MM.1S (cell line): Measurements from ENCODE around the gene FBXW11.

Experiments used
- DNase-seq: peaks from one replicate; pipeline ENCODE4 v3.0.0-alpha.2; 2015
- H2AFZ ChIP-seq: fragments of 300-600 bp; sonication (generic); 2 replicates; pipeline ENCODE4 v1.6.0; 2016; ENCODE audit warnings: antibody characterized with exemption, low read length
- H3F3A ChIP-seq: fragments of 300-600 bp; sonication (generic); 2 replicates; pipeline ENCODE4 v1.6.1; 2016; ENCODE audit warnings: mild to moderate bottlenecking, antibody characterized with exemption, low read length, moderate library complexity, mixed read lengths; ENCODE audit not compliant: insufficient read depth
- H3K27ac ChIP-seq: fragments of 300-600 bp; sonication (generic); 2 replicates; pipeline ENCODE4 v1.5.1; 2016; ENCODE audit warnings: mild to moderate bottlenecking, low read length
- H3K27me3 ChIP-seq: fragments of 300-600 bp; sonication (generic); replicated peaks from 2 replicates; pipeline ENCODE4 v1.6.0; 2016; ENCODE audit warnings: low read length; ENCODE audit not compliant: insufficient read depth
- H3K36me3 ChIP-seq: fragments of 300-600 bp; sonication (generic); replicated peaks from 2 replicates; pipeline ENCODE4 v1.6.1; 2016; ENCODE audit warnings: mild to moderate bottlenecking, low read length, mixed read lengths; ENCODE audit not compliant: insufficient read depth
- H3K4me1 ChIP-seq: fragments of 300-600 bp; sonication (generic); 2 replicates; pipeline ENCODE4 v1.6.1; 2016; ENCODE audit warnings: low read length, mixed read lengths
- H3K4me2 ChIP-seq: fragments of 300-600 bp; sonication (generic); 2 replicates; pipeline ENCODE4 v1.6.0; 2016; ENCODE audit warnings: low read depth, low read length
- H3K4me3 ChIP-seq: fragments of 300-600 bp; sonication (generic); 2 replicates; pipeline ENCODE4 v1.5.1; 2016; ENCODE audit warnings: low read length, mixed read lengths
- H3K79me2 ChIP-seq: fragments of 300-600 bp; sonication (generic); 2 replicates; pipeline ENCODE4 v1.6.1; 2016; ENCODE audit warnings: mixed run types, low read length, mixed read lengths
- H3K9ac ChIP-seq: fragments of 300-600 bp; sonication (generic); 2 replicates; pipeline ENCODE4 v1.6.1; 2016; ENCODE audit warnings: low read length, mixed read lengths
- H3K9me2 ChIP-seq: fragments of 300-600 bp; sonication (generic); replicated peaks from 2 replicates; pipeline ENCODE4 v1.6.1; 2016; ENCODE audit warnings: mild to moderate bottlenecking, low read length, mixed read lengths; ENCODE audit not compliant: insufficient read depth
- H3K9me3 ChIP-seq: fragments of 300-600 bp; sonication (generic); replicated peaks from 2 replicates; pipeline ENCODE4 v1.6.1; 2016; ENCODE audit warnings: mild to moderate bottlenecking, low read length, mixed read lengths; ENCODE audit not compliant: insufficient read depth
- H4K20me1 ChIP-seq: fragments of 300-600 bp; sonication (generic); 2 replicates; pipeline ENCODE4 v1.6.1; 2016; ENCODE audit warnings: mild to moderate bottlenecking, low read length, moderate library complexity, mixed read lengths; ENCODE audit not compliant: insufficient read depth
- EZH2 ChIP-seq: fragments of 300-600 bp; sonication (generic); optimal IDR thresholded peaks from 2 replicates; pipeline ENCODE3; 2017; ENCODE audit warnings: low read depth, mild to moderate bottlenecking, antibody characterized with exemption, low read length, mixed read lengths
- EZH2phosphoT487 ChIP-seq: fragments of 300-600 bp; sonication (generic); IDR thresholded peaks from 2 replicates; pipeline ENCODE4 v1.6.1; 2018; ENCODE audit warnings: antibody characterized with exemption, low read length
- TF ChIP-seq, protein P1 (sequence below): fragments of 300-600 bp; sonication (generic); IDR thresholded peaks from 2 replicates; pipeline ENCODE4 v1.5.1; 2016; ENCODE audit warnings: antibody characterized with exemption, low read length, mixed read lengths

The FBXW11 gene

DNA sequence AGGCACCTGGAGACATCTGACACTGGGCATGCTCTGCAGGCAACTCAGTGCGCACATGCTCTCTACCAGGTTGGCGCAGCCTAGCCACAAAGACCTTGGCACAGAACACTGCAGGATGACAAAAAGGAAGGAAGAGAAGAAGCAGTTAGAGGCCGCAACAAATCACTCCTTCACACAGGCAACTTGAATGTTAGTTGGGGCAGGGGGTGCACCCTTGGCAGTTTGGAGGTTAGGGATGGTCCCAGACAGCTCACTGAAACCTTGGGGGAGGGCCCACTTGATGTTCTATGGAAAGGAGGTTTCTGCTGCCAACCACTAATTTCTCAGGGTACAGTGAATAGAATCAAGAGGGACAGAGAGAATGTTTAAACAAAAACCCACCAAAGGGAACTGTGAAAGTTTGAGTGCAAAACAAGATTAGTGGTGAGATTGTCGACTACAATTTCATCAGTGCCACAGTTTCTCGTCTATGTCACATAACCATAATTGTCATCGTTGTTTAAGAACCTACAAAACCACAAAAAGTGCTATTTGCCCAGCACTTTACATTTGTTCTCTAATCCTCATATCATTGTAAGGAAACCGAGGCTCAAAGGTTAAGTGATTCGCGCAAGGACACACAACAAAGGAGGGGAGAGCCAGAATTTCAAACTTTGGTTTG, 48.7 kb downstream of the FBXW11 start:
- H3K4me3 ChIP-seq, result no peak overlapping the region
- H3K36me3 ChIP-seq, result no peaks in the 10 kb centered on the region
- no peak for DNase-seq
- H3K27me3 ChIP-seq, result no peaks in the 10 kb centered on the region
- H3K4me1 ChIP-seq, result 0 out of 2 replicates have a peak, but pooled peaks cover 3% of the 10 kb centered on the region
- no peak overlapping the region for H2AFZ ChIP-seq
- 0 out of 2 replicates have a peak, but pooled peaks cover 5% of the 10 kb centered on the region for H3F3A ChIP-seq
- H3K9me2 ChIP-seq, result no peaks in the 10 kb centered on the region
- H4K20me1 ChIP-seq, result peaks cover 22% of the 10 kb centered on the region; the same call in 1 of the 2 replicates
- no peaks in the 10 kb centered on the region for H3K9me3 ChIP-seq
- TF ChIP-seq, protein P1, sequence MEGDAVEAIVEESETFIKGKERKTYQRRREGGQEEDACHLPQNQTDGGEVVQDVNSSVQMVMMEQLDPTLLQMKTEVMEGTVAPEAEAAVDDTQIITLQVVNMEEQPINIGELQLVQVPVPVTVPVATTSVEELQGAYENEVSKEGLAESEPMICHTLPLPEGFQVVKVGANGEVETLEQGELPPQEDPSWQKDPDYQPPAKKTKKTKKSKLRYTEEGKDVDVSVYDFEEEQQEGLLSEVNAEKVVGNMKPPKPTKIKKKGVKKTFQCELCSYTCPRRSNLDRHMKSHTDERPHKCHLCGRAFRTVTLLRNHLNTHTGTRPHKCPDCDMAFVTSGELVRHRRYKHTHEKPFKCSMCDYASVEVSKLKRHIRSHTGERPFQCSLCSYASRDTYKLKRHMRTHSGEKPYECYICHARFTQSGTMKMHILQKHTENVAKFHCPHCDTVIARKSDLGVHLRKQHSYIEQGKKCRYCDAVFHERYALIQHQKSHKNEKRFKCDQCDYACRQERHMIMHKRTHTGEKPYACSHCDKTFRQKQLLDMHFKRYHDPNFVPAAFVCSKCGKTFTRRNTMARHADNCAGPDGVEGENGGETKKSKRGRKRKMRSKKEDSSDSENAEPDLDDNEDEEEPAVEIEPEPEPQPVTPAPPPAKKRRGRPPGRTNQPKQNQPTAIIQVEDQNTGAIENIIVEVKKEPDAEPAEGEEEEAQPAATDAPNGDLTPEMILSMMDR, result no peak
- TF ChIP-seq EZH2 (no peak), EZH2phosphoT487 (no peak)
- no peak overlapping the region for H3K27ac ChIP-seq
- H3K4me2 ChIP-seq, result no peak overlapping the region
- no peak overlapping the region for H3K9ac ChIP-seq
- H3K79me2 ChIP-seq, result peaks cover 99% of the 10 kb centered on the region

DNA sequence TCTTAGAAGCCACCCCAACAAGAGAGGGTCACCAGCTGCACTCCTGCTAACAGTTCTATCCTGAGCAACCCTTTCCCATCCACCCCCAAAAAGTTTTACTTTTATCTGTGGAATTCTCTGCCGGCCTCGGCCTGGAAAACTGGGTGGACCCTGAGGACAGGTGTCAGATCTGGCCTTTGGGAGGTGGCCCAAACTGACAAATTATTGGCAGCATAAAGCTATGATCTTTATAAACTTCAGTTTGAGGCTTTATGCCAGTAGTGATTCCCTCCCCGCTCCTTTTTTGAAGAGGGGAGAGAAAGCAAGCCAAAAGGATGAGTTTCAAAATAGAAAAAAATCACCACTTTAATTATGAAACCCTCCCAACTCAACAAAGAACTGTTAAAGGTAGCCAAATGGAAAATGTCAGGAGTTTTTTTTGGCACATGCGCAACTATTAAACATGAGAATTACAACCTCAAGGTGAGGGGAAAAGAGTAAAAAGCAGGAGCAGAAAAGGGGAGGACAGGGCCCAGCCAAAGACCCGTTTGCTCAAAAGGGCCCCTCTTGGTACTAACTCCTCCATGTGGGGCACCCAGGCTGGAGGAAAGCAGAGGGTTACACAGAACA, 49.4 kb downstream of the FBXW11 start:
- Histone ChIP-seq H3K4me1 (0 out of 2 replicates have a peak, but pooled peaks cover 2% of the 10 kb centered on the region), H3K27ac (no peak overlapping the region)

GRCh38 chr5:171956314-171956713, 50.1 kb downstream of the FBXW11 start:
- peaks cover 22% of the 10 kb centered on the region; the same call in 1 of the 2 replicates for H4K20me1 ChIP-seq
- TF ChIP-seq, protein P1, result no peak
- TF ChIP-seq EZH2phosphoT487 (no peak), EZH2 (no peak)
- H3K4me3 ChIP-seq, result no peak overlapping the region

More for the DNA sequence above, 49.4 kb downstream of the FBXW11 start:
- peaks cover 93% of the 10 kb centered on the region for H3K79me2 ChIP-seq
- no peaks in the 10 kb centered on the region for H3K36me3 ChIP-seq
- no peak overlapping the region for H3K4me3 ChIP-seq
- TF ChIP-seq, protein P1, result no peak
- TF ChIP-seq EZH2 (no peak), EZH2phosphoT487 (no peak)
- 0 out of 2 replicates have a peak, but pooled peaks cover 5% of the 10 kb centered on the region for H3F3A ChIP-seq
- H3K9me2 ChIP-seq, result no peaks in the 10 kb centered on the region
- no peaks in the 10 kb centered on the region for H3K9me3 ChIP-seq
- H3K9ac ChIP-seq, result no peak overlapping the region
- peaks cover 22% of the 10 kb centered on the region; the same call in 1 of the 2 replicates for H4K20me1 ChIP-seq
- H3K4me2 ChIP-seq, result no peak overlapping the region
- H3K27me3 ChIP-seq, result no peaks in the 10 kb centered on the region
- no peak for DNase-seq
- H2AFZ ChIP-seq, result no peak overlapping the region

More at GRCh38 chr5:171956314-171956713, 50.1 kb downstream of the FBXW11 start:
- no peaks in the 10 kb centered on the region for H3K4me1 ChIP-seq
- no peaks in the 10 kb centered on the region for H3K9me2 ChIP-seq
- no peak overlapping the region for H3K9ac ChIP-seq
- no peak for DNase-seq
- no peaks in the 10 kb centered on the region for H3K36me3 ChIP-seq
- H3K27ac ChIP-seq, result no peak overlapping the region
- no peak overlapping the region for H3K4me2 ChIP-seq
- no peaks in the 10 kb centered on the region for H3K27me3 ChIP-seq
- H3F3A ChIP-seq, result 0 out of 2 replicates have a peak, but pooled peaks cover 4% of the 10 kb centered on the region
- no peak overlapping the region for H2AFZ ChIP-seq
- peaks cover 94% of the 10 kb centered on the region for H3K79me2 ChIP-seq
- no peaks in the 10 kb centered on the region for H3K9me3 ChIP-seq
